GM19023 (cell line): ENCODE results near the gene NR2F6.

Experiments
- ATAC-seq: cut with Tn5 transposase; IDR thresholded peaks from one replicate; pipeline ENCODE4 v1.9.1; 2021; ENCODE audit warnings: mild to moderate bottlenecking, moderate library complexity; ENCODE audit not compliant: unreplicated experiment

NR2F6 gene

GRCh38 chr19:17264641-17264979 lies 18.9 kb upstream of the NR2F6 start, which contains the start of gene USHBP1:
Gene USHBP1, minus strand, starts transcription at chr19:17264745. Its CDS starts 446 bp downstream, at chr19:17264299.
- ATAC-seq, result no peak

- ATAC-seq, result no peak
These were observed 18.3 kb upstream of the NR2F6 start for GRCh38 chr19:17263712-17264640.

GRCh38 chr19:17262557-17262956 lies 16.8 kb upstream of the NR2F6 start:
- ATAC-seq, result no peak

- peak; percentile 72 for ATAC-seq
These were observed 15.2 kb upstream of the NR2F6 start for GRCh38 chr19:17260842-17261325.

GRCh38 chr19:17259934-17260333 lies 14.2 kb upstream of the NR2F6 start:
- ATAC-seq, result no peak

- ATAC-seq, result no peak
These were observed 13.5 kb upstream of the NR2F6 start for GRCh38 chr19:17259118-17259780.

GRCh38 chr19:17256130-17256529 lies 10.4 kb upstream of the NR2F6 start:
- no peak for ATAC-seq

- ATAC-seq, result no peak
These were observed 9.5 kb upstream of the NR2F6 start for GRCh38 chr19:17255150-17255621.

GRCh38 chr19:17254636-17255035 lies 8.9 kb upstream of the NR2F6 start:
- no peak for ATAC-seq

- ATAC-seq, result no peak
These were observed 4.3 kb upstream of the NR2F6 start for GRCh38 chr19:17249887-17250548.

GRCh38 chr19:17248011-17248776 lies 2.5 kb upstream of the NR2F6 start:
- no peak for ATAC-seq

- no peak for ATAC-seq
These were observed 1.1 kb upstream of the NR2F6 start for GRCh38 chr19:17246681-17247425.

- ATAC-seq, result peak; percentile 11
These were observed 843 bp downstream of the NR2F6 start for GRCh38 chr19:17244618-17245534.

GRCh38 chr19:17243830-17244617 lies 1.7 kb downstream of the NR2F6 start:
- no peak for ATAC-seq

- ATAC-seq, result no peak
These were observed 2.4 kb downstream of the NR2F6 start for GRCh38 chr19:17243211-17243829.

- ATAC-seq, result no peak
These were observed 3.1 kb downstream of the NR2F6 start for GRCh38 chr19:17242431-17243208.
